ENCODE results near the gene PLIN1.
A peak's percentile ranks its signal among the peaks of the same experiment; 100 is the strongest.
"Not testable (repeated sequence)": the region's sequence is repeated elsewhere in the genome, so short reads cannot be mapped to it uniquely, and the experiment has no call there.

PLIN1 gene, protein sequence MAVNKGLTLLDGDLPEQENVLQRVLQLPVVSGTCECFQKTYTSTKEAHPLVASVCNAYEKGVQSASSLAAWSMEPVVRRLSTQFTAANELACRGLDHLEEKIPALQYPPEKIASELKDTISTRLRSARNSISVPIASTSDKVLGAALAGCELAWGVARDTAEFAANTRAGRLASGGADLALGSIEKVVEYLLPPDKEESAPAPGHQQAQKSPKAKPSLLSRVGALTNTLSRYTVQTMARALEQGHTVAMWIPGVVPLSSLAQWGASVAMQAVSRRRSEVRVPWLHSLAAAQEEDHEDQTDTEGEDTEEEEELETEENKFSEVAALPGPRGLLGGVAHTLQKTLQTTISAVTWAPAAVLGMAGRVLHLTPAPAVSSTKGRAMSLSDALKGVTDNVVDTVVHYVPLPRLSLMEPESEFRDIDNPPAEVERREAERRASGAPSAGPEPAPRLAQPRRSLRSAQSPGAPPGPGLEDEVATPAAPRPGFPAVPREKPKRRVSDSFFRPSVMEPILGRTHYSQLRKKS

DNA sequence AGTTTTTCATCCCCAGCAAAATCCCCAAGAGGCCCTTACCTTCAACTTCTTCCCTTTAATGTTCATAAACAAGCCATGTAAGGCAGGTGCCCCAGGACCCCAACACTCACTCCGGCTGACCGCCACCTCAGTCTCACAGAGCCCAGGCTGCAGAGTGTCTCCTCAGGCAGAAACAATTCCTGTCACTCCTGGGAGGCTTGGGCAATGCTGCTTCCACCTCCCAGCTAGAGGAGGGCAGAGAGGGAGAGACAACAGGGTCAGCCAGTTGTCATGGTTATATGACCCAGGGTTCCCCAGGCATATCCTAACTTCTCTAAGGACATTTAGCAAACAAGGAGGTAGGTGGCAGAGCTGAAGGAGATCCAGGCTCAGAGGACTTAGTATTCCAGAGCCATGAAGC is at the start of gene PLIN1:
TSS of gene PLIN1 (minus strand) at position 156 of the 400 bp plus-strand sequence. CDS start 1,878 bp downstream, outside the sequence.
- no peak for DNase-seq (ENCODE audit: extremely low read depth in 1 of 2, low read depth in 1 of 2)

DNA sequence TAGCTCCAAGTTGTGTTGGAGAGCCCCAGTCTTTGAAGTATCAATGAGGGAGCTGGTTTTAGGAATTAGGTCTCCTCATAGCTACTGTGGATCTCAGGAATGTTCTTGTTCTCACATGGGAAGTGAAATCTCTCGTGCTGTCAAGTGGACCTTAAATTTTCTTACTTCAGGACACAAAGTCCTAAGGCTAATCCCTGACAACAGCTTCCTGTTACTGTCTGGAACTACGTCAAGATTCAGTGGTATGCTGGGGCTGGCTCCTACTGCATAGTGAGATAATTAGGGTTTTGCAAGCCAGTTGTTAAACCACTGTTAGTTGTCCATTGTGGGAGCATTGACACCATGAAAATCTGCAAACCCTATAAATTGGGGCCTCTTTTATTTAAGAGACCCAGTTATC is 49.1 kb upstream of the PLIN1 start:
- DNase-seq (ENCODE audit: extremely low read depth in 1 of 2, low read depth in 1 of 2), result no peak

DNA sequence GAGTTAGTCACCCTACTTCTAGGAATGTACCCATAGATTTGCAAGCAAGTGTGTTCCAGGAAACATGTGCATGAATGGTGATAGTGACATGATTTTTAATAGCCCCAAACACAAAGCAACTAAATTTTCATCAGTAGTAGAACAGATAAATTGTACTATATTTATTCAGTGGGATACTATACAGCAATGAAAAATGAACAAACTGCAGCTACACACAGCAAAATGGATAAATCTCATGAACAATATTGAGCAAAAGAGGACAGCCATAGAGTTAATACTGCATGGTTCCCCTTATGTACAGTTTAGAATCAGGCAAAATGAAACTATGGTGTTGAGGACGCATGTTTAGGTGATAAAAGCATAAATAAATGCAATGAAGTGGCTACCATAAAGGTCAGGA is 45.9 kb upstream of the PLIN1 start:
- DNase-seq (ENCODE audit: extremely low read depth in 1 of 2, low read depth in 1 of 2), result no peak

DNA sequence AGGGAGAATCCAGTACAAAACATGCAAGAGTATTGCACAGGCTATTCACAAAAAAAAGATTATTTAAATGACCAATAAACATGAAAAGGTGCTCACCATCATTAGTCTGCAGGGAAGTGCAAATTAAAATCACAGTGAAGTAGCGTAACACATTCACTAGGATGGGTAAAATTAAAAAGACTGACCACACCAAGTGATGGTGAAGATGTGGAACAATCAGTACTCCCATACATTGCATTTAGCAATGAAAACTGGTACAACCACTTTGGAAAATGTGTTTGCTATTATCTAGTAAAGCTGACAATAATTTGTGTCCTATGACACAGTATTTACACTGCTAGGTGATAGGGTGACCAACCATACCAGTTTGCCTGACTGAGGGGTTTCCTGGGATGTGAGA is 45.5 kb upstream of the PLIN1 start:
- DNase-seq (ENCODE audit: extremely low read depth in 1 of 2, low read depth in 1 of 2), result no peak

DNA sequence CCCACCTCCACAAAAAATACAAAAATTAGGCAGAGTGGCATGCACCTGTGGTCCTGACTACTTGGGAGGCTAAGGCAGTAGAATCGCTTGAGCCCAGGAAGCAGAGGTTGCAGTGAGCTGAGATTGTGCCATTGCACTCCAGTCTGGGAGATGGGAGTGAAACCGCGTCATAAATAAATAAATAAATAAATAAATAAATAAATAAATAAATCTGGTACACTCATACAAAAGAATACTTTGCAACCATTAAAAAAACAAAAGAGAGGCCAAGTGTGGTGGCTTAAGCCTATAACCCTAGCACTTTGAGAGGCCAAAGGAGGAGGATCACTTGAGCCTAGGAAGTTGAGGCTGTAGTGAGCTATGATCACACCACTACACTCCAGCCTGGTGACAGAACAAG is 43.9 kb upstream of the PLIN1 start:
- no peak for DNase-seq (ENCODE audit: extremely low read depth in 1 of 2, low read depth in 1 of 2)

DNA sequence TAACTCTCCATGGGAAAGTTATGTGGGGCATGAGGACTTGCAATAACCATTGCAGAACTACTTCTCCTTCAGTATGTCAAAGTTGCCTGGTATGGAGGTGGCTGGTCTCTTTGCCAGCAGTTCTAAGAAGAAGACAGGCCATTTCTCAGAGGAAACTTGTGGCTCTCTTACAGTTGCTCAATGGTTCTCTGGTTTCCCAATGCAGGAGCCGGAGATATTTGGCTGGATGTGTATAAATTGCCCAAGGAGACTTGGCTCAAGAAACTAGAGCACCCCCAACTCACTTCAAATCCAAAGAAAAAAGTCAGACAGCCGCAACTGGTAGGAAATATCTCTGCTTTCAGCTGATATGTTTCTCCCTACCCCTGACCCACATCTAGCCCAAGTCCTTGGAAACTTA is 35.6 kb upstream of the PLIN1 start:
- no peak for DNase-seq (ENCODE audit: extremely low read depth in 1 of 2, low read depth in 1 of 2)

DNA sequence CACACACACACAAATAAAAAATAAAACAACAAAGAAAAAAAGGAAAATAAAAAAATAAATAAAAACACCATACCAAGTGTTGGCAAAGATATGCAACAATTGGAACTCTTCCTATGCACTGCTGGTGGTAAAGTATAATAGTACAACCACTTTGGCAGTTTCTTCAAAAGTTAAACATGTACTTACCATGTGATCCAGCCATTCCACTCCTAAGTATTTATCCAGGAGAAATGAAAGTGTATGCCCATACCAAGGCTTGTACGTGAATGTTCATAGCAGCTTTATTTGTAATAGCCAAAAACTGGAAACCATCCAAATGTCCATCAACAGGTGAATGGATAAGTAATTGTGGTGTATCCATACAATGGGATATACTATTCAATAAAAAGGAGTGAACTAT is 28.4 kb upstream of the PLIN1 start:
- no peak for DNase-seq (ENCODE audit: extremely low read depth in 1 of 2, low read depth in 1 of 2)

DNA sequence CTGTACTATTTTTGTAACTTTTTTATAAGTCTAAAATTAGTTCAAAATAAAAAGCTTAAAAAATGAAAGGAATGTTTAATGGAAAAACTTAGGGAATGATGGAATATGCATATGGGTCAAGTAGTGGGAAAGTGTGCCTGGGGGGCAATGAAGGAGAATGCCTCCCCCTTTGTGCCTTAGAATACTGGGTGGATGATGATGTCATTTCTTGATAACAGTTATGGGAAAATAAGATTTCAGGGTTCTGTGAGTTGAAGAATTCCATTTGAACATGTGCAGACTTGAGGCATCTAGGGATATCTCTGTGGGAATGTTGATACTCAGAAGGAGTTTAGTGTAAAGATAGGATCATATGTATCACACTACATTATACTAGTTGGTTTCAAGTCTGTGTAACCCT is 25.2 kb upstream of the PLIN1 start:
- no peak for DNase-seq (ENCODE audit: extremely low read depth in 1 of 2, low read depth in 1 of 2)

DNA sequence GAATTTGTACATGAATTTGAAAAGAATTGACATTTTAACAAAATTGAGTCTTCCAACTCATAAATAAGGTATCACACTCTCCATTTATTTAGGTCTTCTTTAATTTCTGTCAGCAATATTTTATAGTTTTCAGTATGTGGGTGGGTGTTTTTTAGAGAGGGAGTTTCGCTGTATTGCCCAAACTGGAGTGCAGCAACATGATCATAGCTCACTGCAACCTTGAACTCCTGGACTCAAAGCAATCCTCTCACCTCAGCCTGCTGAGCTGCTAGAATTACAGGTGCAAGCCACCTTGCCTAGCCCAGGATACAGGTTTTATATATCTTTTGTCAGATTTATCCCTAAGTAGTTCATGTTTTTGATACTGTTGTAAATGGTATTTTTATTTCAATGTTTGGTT is 16.0 kb upstream of the PLIN1 start:
- DNase-seq (ENCODE audit: extremely low read depth in 1 of 2, low read depth in 1 of 2), result no peak

DNA sequence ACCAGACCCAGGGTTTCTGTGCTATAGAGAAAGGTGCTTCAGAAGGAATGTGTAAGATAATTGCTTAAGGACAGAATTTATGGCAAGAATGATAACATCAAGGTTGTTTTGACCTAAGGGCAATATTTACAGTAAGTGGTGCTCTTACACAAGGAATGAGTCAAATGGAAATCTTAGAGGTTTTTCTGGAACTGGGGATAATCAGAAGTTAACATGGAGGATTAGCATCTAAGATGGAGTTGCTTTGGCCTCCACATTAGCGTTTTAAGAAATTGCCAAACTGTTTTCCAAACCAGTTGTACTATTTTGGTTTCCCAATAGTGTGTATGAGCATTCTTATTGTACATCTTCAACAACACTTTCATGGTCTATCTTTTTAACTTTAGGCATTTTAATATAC is 14.5 kb upstream of the PLIN1 start:
- DNase-seq (ENCODE audit: extremely low read depth in 1 of 2, low read depth in 1 of 2), result no peak

DNA sequence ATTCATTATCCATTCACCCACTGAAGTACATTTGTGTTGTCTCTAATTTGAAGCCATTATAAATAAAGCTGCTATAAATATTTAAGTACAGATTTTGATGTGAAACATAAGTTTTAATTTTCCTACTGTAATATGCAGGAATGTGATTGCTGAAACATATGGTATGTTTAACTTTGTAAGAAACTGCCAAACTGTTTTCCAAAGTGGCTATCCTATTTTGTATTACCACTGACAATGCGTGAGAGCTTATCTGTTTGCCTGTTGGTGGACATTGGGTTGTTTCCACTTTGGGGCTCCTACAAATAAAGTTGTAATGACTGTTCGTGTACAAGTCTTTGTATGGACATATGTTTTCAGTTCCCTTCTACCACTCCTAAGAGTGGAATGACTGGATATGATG is 13.9 kb upstream of the PLIN1 start:
- no peak for DNase-seq (ENCODE audit: extremely low read depth in 1 of 2, low read depth in 1 of 2)

DNA sequence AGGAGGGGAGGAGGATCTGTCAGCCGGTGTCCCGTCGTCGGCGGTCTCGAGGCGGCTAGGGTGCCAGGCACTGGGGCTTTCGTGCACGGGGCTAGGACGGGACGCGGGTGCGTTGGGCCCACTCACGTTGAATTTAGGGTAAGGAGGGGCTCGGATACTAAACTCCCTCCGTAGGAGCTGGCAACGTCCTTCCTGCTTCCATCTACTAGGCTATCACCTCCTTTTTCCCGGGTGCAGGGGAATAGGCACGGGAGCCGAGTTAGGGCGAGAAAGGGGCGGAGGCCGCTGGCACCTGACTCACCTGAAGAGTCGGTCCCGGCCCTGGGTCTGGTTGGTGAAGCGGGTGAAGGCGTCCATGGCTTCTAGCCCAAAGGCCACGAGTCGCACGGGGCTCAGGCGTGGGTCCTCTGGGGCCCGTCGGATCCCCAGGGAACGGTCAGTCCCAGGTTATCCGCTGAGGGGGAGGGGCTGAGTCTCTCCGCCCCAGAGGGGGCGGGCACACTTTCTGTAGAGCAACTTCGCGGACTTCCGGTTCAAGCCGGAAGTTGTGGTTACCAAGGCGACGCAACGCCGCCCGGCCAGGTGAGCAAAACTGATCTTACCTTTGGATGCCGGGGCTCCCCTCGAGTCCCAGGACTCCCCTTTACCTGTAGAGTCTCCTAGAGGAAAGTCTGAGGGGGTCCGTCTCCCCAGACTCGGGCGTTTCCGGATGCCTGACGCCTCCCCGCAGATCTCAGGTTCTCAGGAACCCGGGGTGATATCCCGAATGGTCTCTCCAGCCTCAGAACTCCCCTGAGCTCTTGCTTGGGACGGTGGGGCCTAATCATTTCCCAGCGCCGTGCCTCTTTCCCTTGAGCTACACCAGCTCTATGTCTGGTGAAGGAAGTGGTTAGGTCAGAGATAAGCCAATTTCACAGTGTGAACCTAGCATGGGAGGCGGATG is 11.4 kb upstream of the PLIN1 start, which contains the start of the genes PEX11A and WDR93:
TSS of gene PEX11A (minus strand) at position 479 of the 943 bp plus-strand sequence. CDS start at position 357, 122 bp downstream.
TSS of gene WDR93 (plus strand) at position 536 of the 943 bp plus-strand sequence. CDS start 10,936 bp downstream, outside the sequence.
- peak; percentile 45 to 60 for DNase-seq (ENCODE audit: extremely low read depth in 1 of 2, low read depth in 1 of 2)

DNA sequence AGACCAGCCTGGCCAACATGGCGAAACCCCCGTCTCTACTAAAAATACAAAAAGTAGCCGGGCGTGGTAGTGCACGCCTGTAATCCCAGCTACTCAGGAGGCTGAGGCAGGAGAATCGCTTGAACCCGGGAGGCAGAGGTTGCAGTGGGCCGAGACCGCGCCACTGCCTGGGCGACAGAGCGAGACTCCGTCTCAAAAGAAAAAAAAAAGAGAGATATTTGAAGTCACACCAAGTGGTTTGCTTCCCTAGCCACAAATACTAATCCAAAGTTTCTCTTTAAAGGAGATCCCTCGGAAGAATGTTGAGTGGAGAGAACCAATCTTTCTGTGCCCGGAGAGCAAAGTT is 10.7 kb upstream of the PLIN1 start:
- DNase-seq (ENCODE audit: extremely low read depth in 1 of 2, low read depth in 1 of 2), result not testable (repeated sequence)

DNA sequence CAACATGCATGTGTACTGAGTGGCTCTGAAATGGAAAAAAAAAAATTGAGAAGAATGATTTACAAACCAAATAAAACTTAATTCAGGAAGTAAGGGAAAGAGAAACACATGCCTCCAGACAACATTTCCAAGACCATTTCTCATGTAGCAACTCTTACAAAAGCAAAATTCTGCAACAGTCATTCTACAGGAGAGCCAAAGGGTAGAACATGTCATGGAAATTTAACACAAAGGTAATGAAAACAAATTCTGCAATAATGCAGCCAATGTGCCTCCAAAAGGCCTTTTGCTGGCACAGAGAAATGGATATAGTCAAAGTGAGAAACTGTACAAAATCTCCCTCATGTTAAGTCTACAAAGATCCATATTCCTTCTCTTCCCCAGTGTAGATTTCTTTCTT is 7.4 kb upstream of the PLIN1 start:
- no peak for DNase-seq (ENCODE audit: extremely low read depth in 1 of 2, low read depth in 1 of 2)

DNA sequence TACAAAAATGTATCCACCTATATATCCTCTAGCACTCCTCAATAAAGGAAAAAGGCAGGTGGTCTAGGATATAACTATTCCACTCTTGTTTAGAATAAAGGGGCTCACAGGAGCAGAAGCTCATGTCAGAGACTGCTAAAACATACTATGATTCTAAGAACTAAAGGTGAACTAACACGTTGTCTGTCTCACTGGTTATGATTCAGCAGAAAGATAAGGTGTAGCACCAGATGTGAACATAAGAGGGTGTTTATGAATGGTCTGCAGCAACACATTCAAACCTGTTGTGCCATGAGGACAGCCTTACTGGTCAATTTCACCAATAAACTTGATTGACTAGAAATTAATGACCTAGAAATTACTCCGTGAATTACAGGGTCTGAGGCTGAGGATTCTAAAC is 6.8 kb upstream of the PLIN1 start:
- DNase-seq (ENCODE audit: extremely low read depth in 1 of 2, low read depth in 1 of 2), result no peak

DNA sequence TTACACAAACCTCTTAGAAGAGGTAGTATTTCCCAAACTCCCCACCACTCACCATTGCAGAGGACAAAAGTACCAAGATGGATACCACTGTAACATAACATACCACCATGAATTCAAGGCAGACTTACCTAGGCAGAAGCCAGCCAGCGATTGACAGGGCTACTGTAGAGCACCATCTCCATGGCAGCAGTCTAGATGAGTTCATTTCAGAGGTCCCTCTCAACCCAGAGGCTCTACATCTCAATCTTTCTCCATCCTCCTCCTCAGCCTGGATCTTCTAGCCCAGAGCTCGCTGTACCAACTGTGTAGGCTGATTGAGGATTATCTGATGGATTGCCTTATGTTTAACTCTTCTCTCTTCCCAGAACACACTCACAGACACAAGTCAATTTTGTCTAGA is 2.0 kb upstream of the PLIN1 start:
- no peak for DNase-seq (ENCODE audit: extremely low read depth in 1 of 2, low read depth in 1 of 2)

DNA sequence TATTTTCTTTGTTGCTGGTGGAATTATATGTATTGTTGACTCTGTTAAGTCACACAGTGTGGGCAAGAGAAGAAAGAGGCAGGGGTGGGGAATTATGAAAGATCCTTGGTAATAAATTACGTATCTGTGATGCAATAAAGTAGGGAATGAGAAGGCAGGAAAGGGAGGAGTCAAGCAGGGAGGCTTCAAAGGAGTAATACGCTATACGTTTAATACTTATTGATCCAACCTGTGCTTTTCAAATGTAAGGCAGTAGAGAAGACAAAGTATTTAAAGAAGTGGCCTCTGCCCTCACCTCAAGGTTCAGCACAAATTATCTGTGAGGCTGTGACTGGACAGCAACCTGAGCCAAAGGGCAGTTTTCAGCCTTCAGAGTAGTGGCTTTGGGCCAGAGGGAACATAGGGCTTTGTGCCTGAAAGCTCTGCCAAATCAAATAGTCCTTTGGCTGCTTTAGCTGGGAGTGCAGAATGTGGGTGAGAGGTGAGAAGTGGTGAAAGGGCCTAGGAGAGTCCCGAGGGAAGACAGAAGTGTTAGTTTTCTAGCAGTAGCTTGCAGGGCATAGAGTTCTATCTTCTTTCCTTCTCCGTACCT is 1.2 kb upstream of the PLIN1 start:
- DNase-seq (ENCODE audit: extremely low read depth in 1 of 2, low read depth in 1 of 2), result no peak

DNA sequence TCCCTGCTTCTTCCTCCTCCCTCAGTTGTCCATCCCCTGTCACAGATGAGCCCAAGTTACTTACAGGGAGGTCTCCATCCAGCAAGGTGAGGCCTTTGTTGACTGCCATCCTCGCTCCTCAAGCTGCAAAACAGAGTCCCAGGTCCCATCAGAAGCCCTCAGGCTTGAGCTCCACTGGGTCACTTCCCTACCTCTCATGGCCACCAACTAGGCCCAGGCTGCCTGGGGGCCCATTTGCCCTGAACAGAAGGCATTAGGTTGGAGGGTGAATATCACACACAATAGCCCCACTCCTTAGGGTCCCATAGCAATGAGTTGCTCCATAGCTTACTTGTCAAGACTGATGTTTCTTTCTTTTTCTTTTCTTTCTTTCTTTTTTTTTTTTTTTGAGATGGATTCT is 1.8 kb downstream of the PLIN1 start:
- no peak for DNase-seq (ENCODE audit: extremely low read depth in 1 of 2, low read depth in 1 of 2)

DNA sequence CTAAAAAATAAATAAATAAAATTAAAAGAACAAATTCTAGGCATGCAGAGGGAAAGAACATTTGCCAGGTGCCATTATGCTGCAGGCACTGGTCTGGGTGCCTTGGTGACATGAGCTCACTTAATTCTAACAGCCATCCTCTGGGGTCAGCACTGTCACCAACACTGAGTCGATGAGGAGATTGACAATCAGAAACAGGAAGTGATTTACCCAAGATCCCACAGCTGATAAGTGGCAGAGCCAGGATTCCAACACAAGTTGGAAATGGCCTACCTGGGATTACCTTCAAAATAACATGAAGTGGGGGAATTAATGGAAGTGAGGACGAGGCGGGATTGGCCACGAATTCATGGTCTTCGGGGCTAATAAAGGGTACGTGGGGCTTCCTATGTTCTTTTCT is 3.6 kb downstream of the PLIN1 start:
- no peak for DNase-seq (ENCODE audit: extremely low read depth in 1 of 2, low read depth in 1 of 2)

DNA sequence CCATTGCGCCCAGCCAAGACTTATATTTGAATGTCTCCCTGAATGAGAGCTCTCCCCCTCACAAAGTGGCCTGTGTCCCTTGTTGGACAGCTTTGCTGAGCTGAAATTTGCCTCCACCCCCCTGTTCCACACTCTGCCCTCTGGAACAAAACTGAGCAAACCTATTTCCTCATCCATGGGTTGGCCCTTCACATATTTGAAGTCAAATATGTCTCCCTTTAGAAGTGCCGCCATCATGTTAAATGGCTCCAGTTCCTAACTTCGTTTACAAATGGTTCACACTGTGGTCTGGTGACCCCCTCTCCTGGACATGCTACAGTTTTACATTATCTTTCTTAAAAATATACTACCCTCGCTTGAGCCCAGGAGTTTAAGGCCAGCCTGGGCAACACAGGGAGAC is 4.6 kb downstream of the PLIN1 start:
- no peak for DNase-seq (ENCODE audit: extremely low read depth in 1 of 2, low read depth in 1 of 2)

DNA sequence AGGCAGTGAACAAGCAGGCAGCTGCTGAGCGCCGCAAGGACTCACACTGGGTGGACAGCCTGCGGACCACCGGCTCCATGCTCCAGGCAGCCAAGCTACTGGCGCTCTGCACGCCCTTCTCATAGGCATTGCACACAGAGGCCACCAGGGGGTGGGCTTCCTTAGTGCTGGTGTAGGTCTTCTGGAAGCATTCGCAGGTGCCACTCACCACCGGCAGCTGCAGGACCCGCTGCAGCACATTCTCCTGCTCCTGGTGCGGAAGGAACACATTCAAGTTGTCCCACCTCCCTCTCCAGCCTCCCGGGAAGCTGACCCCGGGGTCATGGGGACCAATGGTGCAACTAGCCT is 6.0 kb downstream of the PLIN1 start:
- no peak for DNase-seq (ENCODE audit: extremely low read depth in 1 of 2, low read depth in 1 of 2)

Measured in stimulated activated CD8-positive, alpha-beta memory T cell treated with anti-CD3 and anti-CD28 coated beads, Interleukin-7, amount 100 ng/mL, for 48 hours (primary cell).